Heart right ventricle (tissue), 16 donors: ENCODE results near the gene TBC1D9B. TPM values are rescaled to one million over a fixed set of nuclear protein-coding genes. Genes with fewer than 3 reads are reported as not detected.

Experiments used
- ATAC-seq, 8 donors: fragments of 200-7000 bp; cut with Tn5 transposase; one replicate each; pipeline ENCODE4 v1.9.1; 2020; ENCODE audit warnings: mild to moderate bottlenecking in 8 of 8, moderate library complexity in 8 of 8, moderate number of reproducible peaks in 1 of 8
- DNase-seq, 2 donors: peaks; one replicate each; pipeline ENCODE4 v3.0.0-alpha.2; 2020
- H3K27ac ChIP-seq, 10 donors: fragments of 200-600 bp; sonication (generic) in 2 of 10; one replicate each; pipeline versions ENCODE4 v1.5.0 to v1.8.0; 2020 to 2022; ENCODE audit warnings: mild to moderate bottlenecking in 3 of 10
- H3K27me3 ChIP-seq, 7 donors: fragments of 200-600 bp; one replicate each; pipeline ENCODE4 v1.8.0; 2021 to 2022; ENCODE audit warnings: mild to moderate bottlenecking in 2 of 7
- H3K36me3 ChIP-seq, 9 donors: fragments of 200-600 bp; sonication (generic) in 1 of 9; one replicate each; pipeline versions ENCODE4 v1.5.0 to v1.8.0; 2020 to 2022; ENCODE audit warnings: mild to moderate bottlenecking in 2 of 9
- H3K4me1 ChIP-seq, 9 donors: fragments of 200-600 bp; sonication (generic) in 1 of 9; one replicate each; pipeline versions ENCODE4 v1.5.0 to v1.8.0; 2020 to 2022; ENCODE audit warnings: mild to moderate bottlenecking in 4 of 9
- H3K4me3 ChIP-seq, 10 donors: fragments of 200-600 bp; sonication (generic) in 2 of 10; one replicate each; pipeline versions ENCODE4 v1.5.0 to v1.8.0; 2020 to 2022; ENCODE audit warnings: mild to moderate bottlenecking in 7 of 10, moderate library complexity in 2 of 10
- H3K9me3 ChIP-seq, 11 donors: fragments of 200-600 bp in 10 of 11; sonication (generic) in 2 of 11; one replicate each; pipeline versions ENCODE4 v1.5.0 to v1.8.0; 2013 to 2022; ENCODE audit warnings: mild to moderate bottlenecking in 2 of 11, control low read depth in 1 of 11, moderate library complexity in 1 of 11
- WGBS, 2 donors: extraction: QIAGEN DNeasy Blood & Tissue Kit; methylation state at CpG; one replicate each; pipeline ENCODE4 v1.1.7; 2013; ENCODE audit warnings: inconsistent platforms in 1 of 2; 5-methylcytosine and 5-hydroxymethylcytosine counted together
- intact Hi-C, 10 donors: fragments of 100-400 bp; cut with DNase I; formaldehyde crosslinking; loops; one replicate each; pipeline versions ENCODE4 v1.11.1 to v1.14.2; 2022
- polyA plus RNA-seq, 2 donors: library from polyadenylated mRNA; stranded (reverse); fragments of 200-250 nt; gene quantifications; one replicate each; pipeline ENCODE4 v1.2.3, GENCODE V29; 2013
- total RNA-seq, 10 donors: library from RNA; stranded (reverse); fragmentation: NEBNext Ultra II Directional in 3 of 10; extraction: Animal tissue kit (Norgen Biotek cat#: 25700) in 3 of 10; gene quantifications; one replicate each; pipeline versions ENCODE4 v1.2.1 to v1.2.4, GENCODE V29; 2021 to 2023
- TF ChIP-seq, protein P1 (sequence below), 9 donors: fragments of 200-600 bp; sonication (generic) in 2 of 9; IDR thresholded peaks; one replicate each; pipeline versions ENCODE4 v1.5.0 to v1.8.0; 2021 to 2022; ENCODE audit warnings: antibody characterized with exemption in 9 of 9, mild to moderate bottlenecking in 5 of 9, moderate library complexity in 1 of 9
- donor health status: Arrhythmogenic right ventricular cardiomyopathy.
- donor health status: ischemic (EF 13 %, LVEDD 7.1; RV severe dilation, severe dysfunction).
- donor health status: healthy with polysubstance abuse.
- donor health status: DM: no; HTN: yes; CAD: no.
- donor health status: DM: no; HTN: no; CAD: no.
- donor health status: ischemic (EF 25% LVEDD 6.9; RV normal size, moderate dysfunction).
- donor health status: ischemic (EF 25% LVEDD 5.7; RV mildly dilated, moderate dysfunction).
- donor health status: healthy.
- donor health status: DM: yes; HTN: yes; CAD: no.
- donor health status: Ischemic cardiomyopathy.
- donor health status: ischemic (EF 35%, LVEDD 5.7; RV mildly dilated, moderate dysfunction).
- donor health status: nonischemic (EF 11% LVEDD 7.7; RV severe dilation, severe dysfunction).
- donor health status: DM: yes; HTN: yes; CAD: no.
- donor health status: PGD.
- donor health status: ischemic (EF 29% LVEDD 5.4; RV normal size, mild dysfunction).
- donor health status: nonischemic (EF 23%, LVEDD 6.1; RV moderate dilation, normal function).

The TBC1D9B gene
- total and polyA plus RNA-seq, 12 donors: 26.0 to 52.1 (median 32.3) TPM

DNA sequence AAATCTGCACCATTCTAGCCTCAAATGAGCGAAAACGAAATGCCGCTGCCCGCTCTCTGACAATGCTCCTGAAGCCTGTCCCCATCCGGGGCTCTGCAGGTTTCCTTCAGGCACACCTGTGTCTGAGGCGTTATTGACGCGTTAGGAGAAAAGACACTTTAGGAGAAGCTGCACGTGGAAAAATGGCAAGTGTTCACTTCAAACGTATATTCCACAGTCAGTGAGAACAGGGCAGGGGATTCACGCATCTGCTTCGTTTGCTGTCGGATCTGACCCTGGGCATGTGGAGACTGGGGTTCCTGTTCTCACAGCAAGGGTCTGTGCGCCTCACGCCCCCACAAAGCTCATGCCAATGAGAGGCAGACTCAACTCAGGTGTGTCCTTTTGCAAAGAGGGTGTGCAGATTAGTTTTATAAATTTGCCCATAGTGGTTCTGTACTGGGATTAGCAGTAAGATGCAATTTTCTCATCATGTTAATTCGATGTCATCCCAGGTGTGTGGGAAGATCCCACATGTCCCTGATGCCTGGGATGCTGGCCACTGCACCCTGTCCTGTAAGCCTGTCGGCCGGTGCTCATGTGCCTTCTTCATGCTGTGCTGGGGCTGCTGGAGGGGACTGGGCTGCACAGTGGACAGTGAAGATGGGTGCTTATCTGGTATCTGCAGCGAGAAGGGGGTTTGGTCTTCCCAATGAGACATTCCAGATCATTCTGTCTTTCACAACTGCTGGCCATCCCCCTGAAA lies 11.2 kb upstream of the TBC1D9B start:
- 93 to 94% methylated on average over 19 of the region's 19 CpGs for WGBS, 2 donors
- Histone ChIP-seq H3K36me3 (no peaks in the 10 kb centered on the region), H3K27me3 (no peaks in the 10 kb centered on the region), H3K4me3 (no peak overlapping the region), H3K9me3 (no peaks in the 10 kb centered on the region), H3K4me1 (peaks cover 0 to 18% (median 0%) of the 10 kb centered on the region in 9 donors), H3K27ac (no peak overlapping the region)
- intact Hi-C loops: no loop called here
- no peak for ATAC-seq
- TF ChIP-seq, protein P1, sequence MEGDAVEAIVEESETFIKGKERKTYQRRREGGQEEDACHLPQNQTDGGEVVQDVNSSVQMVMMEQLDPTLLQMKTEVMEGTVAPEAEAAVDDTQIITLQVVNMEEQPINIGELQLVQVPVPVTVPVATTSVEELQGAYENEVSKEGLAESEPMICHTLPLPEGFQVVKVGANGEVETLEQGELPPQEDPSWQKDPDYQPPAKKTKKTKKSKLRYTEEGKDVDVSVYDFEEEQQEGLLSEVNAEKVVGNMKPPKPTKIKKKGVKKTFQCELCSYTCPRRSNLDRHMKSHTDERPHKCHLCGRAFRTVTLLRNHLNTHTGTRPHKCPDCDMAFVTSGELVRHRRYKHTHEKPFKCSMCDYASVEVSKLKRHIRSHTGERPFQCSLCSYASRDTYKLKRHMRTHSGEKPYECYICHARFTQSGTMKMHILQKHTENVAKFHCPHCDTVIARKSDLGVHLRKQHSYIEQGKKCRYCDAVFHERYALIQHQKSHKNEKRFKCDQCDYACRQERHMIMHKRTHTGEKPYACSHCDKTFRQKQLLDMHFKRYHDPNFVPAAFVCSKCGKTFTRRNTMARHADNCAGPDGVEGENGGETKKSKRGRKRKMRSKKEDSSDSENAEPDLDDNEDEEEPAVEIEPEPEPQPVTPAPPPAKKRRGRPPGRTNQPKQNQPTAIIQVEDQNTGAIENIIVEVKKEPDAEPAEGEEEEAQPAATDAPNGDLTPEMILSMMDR (IDR thresholded peaks at IDR 0.05): no peak
- no peak for DNase-seq

DNA sequence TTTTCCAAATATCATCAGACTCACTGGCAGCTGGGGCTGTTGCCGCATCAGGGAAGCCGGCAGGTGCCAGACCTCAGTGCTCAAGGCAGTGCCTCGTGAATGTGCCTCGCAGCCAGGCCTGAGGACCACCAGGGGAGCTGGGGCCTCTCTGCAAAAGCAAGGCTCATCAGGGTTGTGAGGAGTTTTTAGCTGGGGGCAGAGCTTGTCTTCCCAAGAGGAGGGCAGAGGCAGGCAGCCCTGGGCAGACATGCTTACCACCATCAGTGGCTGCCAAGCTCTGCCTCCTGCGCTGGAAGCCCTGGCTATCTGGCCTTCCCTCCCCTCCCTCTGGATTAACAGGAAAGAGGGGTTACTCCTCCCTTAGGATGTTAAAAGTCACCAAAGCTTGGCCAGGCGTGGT lies 8.8 kb upstream of the TBC1D9B start:
- ATAC-seq (no peak), DNase-seq (no peak)
- Histone ChIP-seq H3K4me3 (no peak overlapping the region), H3K27me3 (no peaks in the 10 kb centered on the region), H3K9me3 (no peaks in the 10 kb centered on the region), H3K36me3 (no peaks in the 10 kb centered on the region), H3K27ac (no peak overlapping the region), H3K4me1 (peaks cover 0 to 26% (median 0%) of the 10 kb centered on the region in 9 donors)
- WGBS, 2 donors: 90 to 91% methylated on average over 6 of the region's 6 CpGs
- intact Hi-C loops: no loop called here
- TF ChIP-seq, protein P1 (IDR thresholded peaks at IDR 0.05): no peak

DNA sequence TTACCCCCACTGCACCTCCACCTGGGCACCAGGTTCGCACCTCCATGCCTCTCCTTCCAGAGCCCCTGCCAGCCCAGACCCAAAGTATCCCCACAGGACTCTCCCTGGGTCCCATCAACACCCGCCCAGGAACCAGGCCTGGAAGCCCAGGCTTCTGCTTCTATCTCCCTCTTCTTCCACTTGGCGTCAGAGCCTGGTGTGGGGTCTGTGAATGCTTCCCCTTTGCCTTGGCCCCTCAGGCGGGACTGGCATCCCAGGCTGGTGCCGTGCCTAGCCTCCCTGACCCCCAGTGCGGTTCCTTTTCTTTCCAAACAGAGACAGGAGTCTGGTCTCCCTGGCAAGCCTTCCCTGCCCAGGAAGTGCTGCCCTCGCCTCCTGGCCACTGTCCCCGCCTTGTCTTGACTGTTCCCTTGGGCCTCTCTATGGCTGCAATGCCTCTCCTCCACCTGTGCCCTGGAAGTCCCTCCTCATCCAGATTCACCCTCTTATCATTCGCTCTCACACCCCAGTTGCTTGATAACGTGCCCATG lies 7.8 kb upstream of the TBC1D9B start:
- Histone ChIP-seq H3K27me3 (no peaks in the 10 kb centered on the region), H3K4me1 (peaks cover 0 to 26% (median 0%) of the 10 kb centered on the region in 9 donors), H3K9me3 (no peaks in the 10 kb centered on the region), H3K36me3 (no peaks in the 10 kb centered on the region), H3K4me3 (no peak overlapping the region), H3K27ac (no peak overlapping the region)
- WGBS, 2 donors: 89 to 92% methylated on average over 10 of the region's 10 CpGs
- intact Hi-C loops: no loop called here
- ATAC-seq (no peak), DNase-seq (no peak)
- TF ChIP-seq, protein P1 (IDR thresholded peaks at IDR 0.05): no peak

DNA sequence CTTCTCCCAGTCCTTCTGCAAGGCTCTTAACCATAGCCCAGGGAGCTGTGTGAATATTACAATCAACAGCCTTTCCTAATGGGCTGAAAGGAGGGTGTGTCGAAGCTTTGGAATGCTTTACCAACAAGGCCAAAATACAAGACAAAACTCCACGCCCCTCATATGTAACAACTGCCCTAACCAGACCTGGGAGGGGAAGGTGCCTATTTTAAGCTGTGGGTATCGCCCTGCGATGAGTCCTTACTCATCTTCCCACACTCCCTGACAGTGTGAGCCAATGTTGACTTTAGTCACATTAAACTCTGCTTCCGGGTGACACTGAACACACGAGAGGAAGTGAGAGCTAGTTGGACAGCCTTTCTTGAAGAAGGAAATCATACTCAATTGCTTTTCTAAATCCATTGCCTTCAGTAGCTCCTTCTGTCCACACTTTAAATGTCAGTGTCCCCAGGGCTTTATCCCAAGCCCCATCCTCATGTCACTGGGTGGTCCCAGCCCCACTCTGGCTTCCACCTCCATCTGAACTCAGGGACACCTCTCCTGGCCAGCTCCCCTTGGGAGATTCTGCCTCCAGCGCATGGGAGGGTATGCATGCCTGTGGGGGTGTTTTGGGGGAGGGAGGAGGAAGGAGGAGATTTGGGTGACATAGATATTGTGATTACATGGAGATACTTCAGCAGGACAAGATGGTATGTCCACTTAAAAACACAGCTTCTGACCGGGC lies 6.5 kb upstream of the TBC1D9B start:
- peaks cover 0 to 26% (median 0%) of the 10 kb centered on the region in 9 donors for H3K4me1 ChIP-seq
- peak in 6 of 8 donors; percentile 27 to 60 (median 34) for ATAC-seq
- no peak overlapping the region for H3K4me3 ChIP-seq
- H3K27ac ChIP-seq: peak overlapping the region in 1 of 10 donors; percentile 70
- no peaks in the 10 kb centered on the region for H3K36me3 ChIP-seq
- intact Hi-C loops: no loop called here
- H3K9me3 ChIP-seq: no peaks in the 10 kb centered on the region
- DNase-seq: no peak
- no peaks in the 10 kb centered on the region for H3K27me3 ChIP-seq
- TF ChIP-seq, protein P1 (IDR thresholded peaks at IDR 0.05): no peak
- WGBS, 2 donors: 72 to 75% methylated on average over 8 of the region's 8 CpGs
